GM12878 (cell line): ENCODE measurements around the gene ABI2. TPM values are rescaled to one million over a fixed set of nuclear protein-coding genes. Genes with fewer than 3 reads are reported as not detected.
A peak's percentile ranks its signal among the peaks of the same experiment; 100 is the strongest.

Experiments used
- EGR1 ChIP-seq, 2 experiments: IDR thresholded peaks; 1 replicate in 1 of 2; 2 replicates in 1 of 2; pipeline ENCODE4 v1.6.1; 2011 to 2012; ENCODE audit warnings: low read depth in 2 of 2, low read length in 2 of 2, borderline replicate concordance in 1 of 2, mild to moderate bottlenecking in 1 of 2, moderate library complexity in 1 of 2
- FOS ChIP-seq: IDR thresholded peaks from 3 replicates; pipeline ENCODE4 v1.6.1; 2011; ENCODE audit warnings: borderline replicate concordance; ENCODE audit not compliant: insufficient read length; ENCODE audit errors: extremely low read depth
- FOXM1 ChIP-seq: IDR thresholded peaks from 2 replicates; pipeline ENCODE4 v1.6.1; 2012; ENCODE audit warnings: low read depth, mild to moderate bottlenecking, inconsistent platforms, low read length, moderate library complexity
- IKZF1 ChIP-seq: fragments of 450-650 bp; conservative IDR thresholded peaks from 2 replicates; pipeline ENCODE4 v1.6.1; 2017; ENCODE audit warnings: antibody characterized with exemption, mild to moderate bottlenecking
- MTA2 ChIP-seq: fragments of 450-650 bp; IDR thresholded peaks from 2 replicates; pipeline ENCODE4 v1.6.1; 2016; ENCODE audit warnings: low read depth, mild to moderate bottlenecking, moderate library complexity
- NBN ChIP-seq: fragments of 450-650 bp; IDR thresholded peaks from 2 replicates; pipeline ENCODE4 v1.6.1; 2016
- NR2F1 ChIP-seq: fragments of 450-650 bp; conservative IDR thresholded peaks from 2 replicates; pipeline ENCODE4 v1.6.1; 2017; ENCODE audit warnings: mild to moderate bottlenecking
- PML ChIP-seq: IDR thresholded peaks from 2 replicates; pipeline ENCODE4 v1.6.1; 2012; ENCODE audit warnings: low read length, inconsistent platforms
- POLR2AphosphoS5 ChIP-seq: IDR thresholded peaks from 2 replicates; pipeline ENCODE4 v1.6.1; 2011; ENCODE audit warnings: mild to moderate bottlenecking, low read length, inconsistent platforms
- POU2F2 ChIP-seq: IDR thresholded peaks from 3 replicates; pipeline ENCODE4 v1.6.1; 2011; ENCODE audit warnings: low read depth, mild to moderate bottlenecking, low read length, borderline replicate concordance
- RAD51 ChIP-seq: fragments of 450-650 bp; IDR thresholded peaks from 2 replicates; pipeline ENCODE4 v1.6.1; 2016; ENCODE audit warnings: moderate library complexity, mild to moderate bottlenecking, inconsistent platforms
- SMC3 ChIP-seq: IDR thresholded peaks from 2 replicates; pipeline ENCODE4 v1.6.1; 2011; ENCODE audit warnings: low read length, improper control_type of control experiment, borderline replicate concordance
- SP1 ChIP-seq: IDR thresholded peaks from one replicate; pipeline ENCODE4 v1.6.1; 2011; ENCODE audit warnings: low read depth, low read length
- STAT3 ChIP-seq: IDR thresholded peaks from 2 replicates; pipeline ENCODE4 v1.6.1; 2011; ENCODE audit warnings: low read depth, low read length, improper control_type of control experiment
- TBL1XR1 ChIP-seq: IDR thresholded peaks from 2 replicates; pipeline ENCODE4 v1.6.1; 2012; ENCODE audit warnings: low read depth, low read length, improper control_type of control experiment
- YBX1 ChIP-seq: fragments of 450-650 bp; IDR thresholded peaks from 2 replicates; pipeline ENCODE4 v1.6.1; 2016; ENCODE audit warnings: antibody characterized with exemption
- YY1 ChIP-seq: IDR thresholded peaks from 2 replicates; pipeline ENCODE4 v1.6.1; 2011; ENCODE audit warnings: low read depth, mild to moderate bottlenecking, low read length
- ZNF207 ChIP-seq: fragments of 450-650 bp; IDR thresholded peaks from 2 replicates; pipeline ENCODE4 v1.6.1; 2014; ENCODE audit warnings: antibody characterized with exemption, mild to moderate bottlenecking, borderline replicate concordance
- ZNF24 ChIP-seq: fragments of 450-650 bp; IDR thresholded peaks from 2 replicates; pipeline ENCODE4 v1.6.1; 2017; ENCODE audit warnings: antibody characterized with exemption, mild to moderate bottlenecking
- polyA plus RNA-seq, 11 experiments: library from polyadenylated mRNA; depleted of rRNA in 4 of 11; unstranded in 6 of 11; stranded (reverse) in 5 of 11; fragments of >200 nt; fragmentation: Nextera tagmentation in 4 of 11; fragmentation: Illumina TruSeq in 1 of 11; extraction: Ambion mirVana in 4 of 11; extraction: Trizol in 1 of 11; gene quantifications; 1 replicate in 1 of 11; 2 replicates in 10 of 11; pipeline versions ENCODE4 v1.2.1 to v1.2.3, GENCODE V29; 2011 to 2016; ENCODE audit warnings: inconsistent platforms in 2 of 11, missing spikeins in 2 of 11, low read depth in 1 of 11
- total RNA-seq, 4 experiments: library from RNA; depleted of rRNA in 3 of 4; stranded (reverse); fragments of >200 nt in 3 of 4; fragmentation: Illumina TruSeq in 1 of 4; extraction: Trizol in 1 of 4; gene quantifications; 2 replicates each; pipeline versions ENCODE4 v1.2.1 to v1.2.3, GENCODE V29; 2013 to 2021
- TF ChIP-seq, protein P1 (sequence below): fragments of 450-650 bp; IDR thresholded peaks from 2 replicates; pipeline ENCODE4 v1.6.1; 2018; ENCODE audit warnings: mild to moderate bottlenecking, low read depth, moderate library complexity; ENCODE audit not compliant: partially characterized antibody
- TF ChIP-seq, protein P2 (sequence below): fragments of 450-650 bp; formaldehyde crosslinking; IDR thresholded peaks from 2 replicates; pipeline ENCODE4 v1.5.0; 2022; ENCODE audit warnings: mild to moderate bottlenecking, missing genetic modification characterization
- TF ChIP-seq, protein P3 (sequence below): IDR thresholded peaks from 2 replicates; pipeline ENCODE4 v1.6.1; 2011; ENCODE audit warnings: borderline replicate concordance, low read depth, mild to moderate bottlenecking, moderate library complexity, low read length; ENCODE audit not compliant: insufficient read depth, poor library complexity, severe bottlenecking
- TF ChIP-seq, protein P4 (sequence below): IDR thresholded peaks from 2 replicates; pipeline ENCODE4 v1.6.1; 2012; ENCODE audit warnings: low read depth, low read length, improper control_type of control experiment

The ABI2 gene
- total and polyA plus RNA-seq, 10 of the 15 experiments (the other 5 are each of a cell fraction or from before 2014, with no cell fraction given), result 8.9 to 44.5 (median 30.3) TPM

DNA sequence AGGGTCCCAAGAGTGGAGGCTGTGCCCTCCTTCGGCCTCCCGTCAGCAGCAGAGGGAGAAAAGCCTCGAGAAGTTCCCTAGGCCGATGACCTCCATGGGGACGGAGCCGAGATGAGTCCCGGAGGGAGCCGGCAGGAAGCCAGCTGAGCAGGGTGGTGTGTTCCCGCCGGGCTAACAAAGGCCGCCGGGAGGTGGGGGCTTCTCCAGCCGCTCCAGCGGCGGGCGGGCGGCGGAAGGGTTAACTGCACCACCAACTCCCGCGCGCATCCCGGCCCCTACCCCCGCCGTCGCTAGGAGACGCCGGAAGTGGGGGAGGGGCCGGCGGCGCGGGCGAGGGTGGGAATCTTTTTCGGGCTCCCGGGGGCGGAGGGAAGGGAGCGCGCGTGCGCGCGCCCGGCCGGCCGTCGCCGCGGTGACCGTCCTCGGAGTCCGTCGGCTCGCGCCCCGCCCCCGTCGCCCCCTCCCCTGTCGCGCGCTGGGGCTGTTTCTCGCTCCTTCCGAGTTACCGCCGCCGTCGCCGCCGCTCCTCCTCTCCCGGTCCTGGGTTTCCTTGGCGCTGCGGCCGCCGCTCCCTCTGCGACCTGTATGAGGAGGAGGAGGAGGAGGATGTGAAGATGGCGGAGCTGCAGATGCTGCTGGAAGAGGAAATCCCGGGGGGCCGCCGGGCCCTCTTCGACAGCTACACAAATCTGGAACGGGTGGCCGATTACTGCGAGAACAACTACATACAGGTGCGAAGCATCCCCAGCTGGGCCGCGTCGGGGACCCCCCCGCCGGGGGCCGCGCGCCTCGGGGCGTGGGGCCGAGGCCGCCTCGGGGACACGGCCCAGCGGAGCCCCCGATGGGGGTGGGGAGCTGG lies at the start of gene ABI2 (continued):
- peak; percentile 53; the same call in 1 of the 2 replicates for TF ChIP-seq NR2F1
- no peak for TF ChIP-seq ZNF207
- TF ChIP-seq TBL1XR1, result no peak
- TF ChIP-seq FOXM1, result no peak
- TF ChIP-seq, protein P1, sequence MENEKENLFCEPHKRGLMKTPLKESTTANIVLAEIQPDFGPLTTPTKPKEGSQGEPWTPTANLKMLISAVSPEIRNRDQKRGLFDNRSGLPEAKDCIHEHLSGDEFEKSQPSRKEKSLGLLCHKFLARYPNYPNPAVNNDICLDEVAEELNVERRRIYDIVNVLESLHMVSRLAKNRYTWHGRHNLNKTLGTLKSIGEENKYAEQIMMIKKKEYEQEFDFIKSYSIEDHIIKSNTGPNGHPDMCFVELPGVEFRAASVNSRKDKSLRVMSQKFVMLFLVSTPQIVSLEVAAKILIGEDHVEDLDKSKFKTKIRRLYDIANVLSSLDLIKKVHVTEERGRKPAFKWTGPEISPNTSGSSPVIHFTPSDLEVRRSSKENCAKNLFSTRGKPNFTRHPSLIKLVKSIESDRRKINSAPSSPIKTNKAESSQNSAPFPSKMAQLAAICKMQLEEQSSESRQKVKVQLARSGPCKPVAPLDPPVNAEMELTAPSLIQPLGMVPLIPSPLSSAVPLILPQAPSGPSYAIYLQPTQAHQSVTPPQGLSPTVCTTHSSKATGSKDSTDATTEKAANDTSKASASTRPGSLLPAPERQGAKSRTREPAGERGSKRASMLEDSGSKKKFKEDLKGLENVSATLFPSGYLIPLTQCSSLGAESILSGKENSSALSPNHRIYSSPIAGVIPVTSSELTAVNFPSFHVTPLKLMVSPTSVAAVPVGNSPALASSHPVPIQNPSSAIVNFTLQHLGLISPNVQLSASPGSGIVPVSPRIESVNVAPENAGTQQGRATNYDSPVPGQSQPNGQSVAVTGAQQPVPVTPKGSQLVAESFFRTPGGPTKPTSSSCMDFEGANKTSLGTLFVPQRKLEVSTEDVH, result no peak
- no peak; the same call in 1 of the 2 replicates for TF ChIP-seq PML
- TF ChIP-seq RAD51, result no peak
- peak; percentile 53; the same call in 1 of the 2 replicates for TF ChIP-seq NBN
- TF ChIP-seq YBX1, result no peak
- TF ChIP-seq, protein P2, sequence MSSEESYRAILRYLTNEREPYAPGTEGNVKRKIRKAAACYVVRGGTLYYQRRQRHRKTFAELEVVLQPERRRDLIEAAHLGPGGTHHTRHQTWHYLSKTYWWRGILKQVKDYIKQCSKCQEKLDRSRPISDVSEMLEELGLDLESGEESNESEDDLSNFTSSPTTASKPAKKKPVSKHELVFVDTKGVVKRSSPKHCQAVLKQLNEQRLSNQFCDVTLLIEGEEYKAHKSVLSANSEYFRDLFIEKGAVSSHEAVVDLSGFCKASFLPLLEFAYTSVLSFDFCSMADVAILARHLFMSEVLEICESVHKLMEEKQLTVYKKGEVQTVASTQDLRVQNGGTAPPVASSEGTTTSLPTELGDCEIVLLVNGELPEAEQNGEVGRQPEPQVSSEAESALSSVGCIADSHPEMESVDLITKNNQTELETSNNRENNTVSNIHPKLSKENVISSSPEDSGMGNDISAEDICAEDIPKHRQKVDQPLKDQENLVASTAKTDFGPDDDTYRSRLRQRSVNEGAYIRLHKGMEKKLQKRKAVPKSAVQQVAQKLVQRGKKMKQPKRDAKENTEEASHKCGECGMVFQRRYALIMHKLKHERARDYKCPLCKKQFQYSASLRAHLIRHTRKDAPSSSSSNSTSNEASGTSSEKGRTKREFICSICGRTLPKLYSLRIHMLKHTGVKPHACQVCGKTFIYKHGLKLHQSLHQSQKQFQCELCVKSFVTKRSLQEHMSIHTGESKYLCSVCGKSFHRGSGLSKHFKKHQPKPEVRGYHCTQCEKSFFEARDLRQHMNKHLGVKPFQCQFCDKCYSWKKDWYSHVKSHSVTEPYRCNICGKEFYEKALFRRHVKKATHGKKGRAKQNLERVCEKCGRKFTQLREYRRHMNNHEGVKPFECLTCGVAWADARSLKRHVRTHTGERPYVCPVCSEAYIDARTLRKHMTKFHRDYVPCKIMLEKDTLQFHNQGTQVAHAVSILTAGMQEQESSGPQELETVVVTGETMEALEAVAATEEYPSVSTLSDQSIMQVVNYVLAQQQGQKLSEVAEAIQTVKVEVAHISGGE (CRISPR knock-in tag), result no peak
- peak; percentile 83 for TF ChIP-seq YY1
- no peak for TF ChIP-seq FOS
- no peak for TF ChIP-seq STAT3
- TF ChIP-seq POU2F2, result no peak
- no peak for TF ChIP-seq POLR2AphosphoS5
- TF ChIP-seq SP1, result no peak
- peak; percentile 39; the same call in 1 of the 2 replicates for TF ChIP-seq MTA2
- TF ChIP-seq SMC3, result no peak
- TF ChIP-seq ZNF24, result no peak
- TF ChIP-seq IKZF1, result peak; percentile 96
- TF ChIP-seq, protein P3, sequence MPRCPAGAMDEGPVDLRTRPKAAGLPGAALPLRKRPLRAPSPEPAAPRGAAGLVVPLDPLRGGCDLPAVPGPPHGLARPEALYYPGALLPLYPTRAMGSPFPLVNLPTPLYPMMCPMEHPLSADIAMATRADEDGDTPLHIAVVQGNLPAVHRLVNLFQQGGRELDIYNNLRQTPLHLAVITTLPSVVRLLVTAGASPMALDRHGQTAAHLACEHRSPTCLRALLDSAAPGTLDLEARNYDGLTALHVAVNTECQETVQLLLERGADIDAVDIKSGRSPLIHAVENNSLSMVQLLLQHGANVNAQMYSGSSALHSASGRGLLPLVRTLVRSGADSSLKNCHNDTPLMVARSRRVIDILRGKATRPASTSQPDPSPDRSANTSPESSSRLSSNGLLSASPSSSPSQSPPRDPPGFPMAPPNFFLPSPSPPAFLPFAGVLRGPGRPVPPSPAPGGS, result peak; percentile 51
- peak in 1 of 2 experiments; percentile 94; a peak in 2 of 3 replicates for TF ChIP-seq EGR1 (IDR thresholded peaks at IDR 0.05; ENCODE audit: borderline replicate concordance in 1 of 2, low read depth in 2 of 2, low read length in 2 of 2)
- TF ChIP-seq, protein P4, sequence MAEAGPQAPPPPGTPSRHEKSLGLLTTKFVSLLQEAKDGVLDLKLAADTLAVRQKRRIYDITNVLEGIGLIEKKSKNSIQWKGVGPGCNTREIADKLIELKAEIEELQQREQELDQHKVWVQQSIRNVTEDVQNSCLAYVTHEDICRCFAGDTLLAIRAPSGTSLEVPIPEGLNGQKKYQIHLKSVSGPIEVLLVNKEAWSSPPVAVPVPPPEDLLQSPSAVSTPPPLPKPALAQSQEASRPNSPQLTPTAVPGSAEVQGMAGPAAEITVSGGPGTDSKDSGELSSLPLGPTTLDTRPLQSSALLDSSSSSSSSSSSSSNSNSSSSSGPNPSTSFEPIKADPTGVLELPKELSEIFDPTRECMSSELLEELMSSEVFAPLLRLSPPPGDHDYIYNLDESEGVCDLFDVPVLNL, result no peak
